HepG2 (cell line): ENCODE measurements around the gene OTOP1. TPM values are rescaled to one million over a fixed set of nuclear protein-coding genes. Genes with fewer than 3 reads are reported as not detected.
A peak's percentile ranks its signal among the peaks of the same experiment; 100 is the strongest.

Experiments
- CREB1 ChIP-seq, 2 experiments: fragments of 450-650 bp in 1 of 2; IDR thresholded peaks; 2 replicates each; pipeline ENCODE4 v1.6.1; 2016 to 2017; ENCODE audit warnings: control low read depth in 1 of 2, mild to moderate bottlenecking in 1 of 2, missing compliant biosample characterization in 1 of 2, missing genetic modification characterization in 1 of 2
- GFI1 ChIP-seq: sonication (generic); formaldehyde crosslinking; IDR thresholded peaks from 2 replicates; pipeline ENCODE4 v1.5.0; 2020; ENCODE audit warnings: missing genetic modification reagents, mild to moderate bottlenecking, borderline replicate concordance
- HNF4G ChIP-seq, 2 experiments: sonication (generic) in 1 of 2; formaldehyde crosslinking in 1 of 2; IDR thresholded peaks; 2 replicates each; pipeline versions ENCODE4 v1.4.0 to v1.6.1; 2011 to 2020; ENCODE audit warnings: borderline replicate concordance in 2 of 2, low read depth in 2 of 2, mild to moderate bottlenecking in 2 of 2, low read length in 1 of 2, missing genetic modification reagents in 1 of 2, moderate library complexity in 1 of 2
- NFYC ChIP-seq: IDR thresholded peaks from 2 replicates; pipeline ENCODE4 v1.6.1; 2016; ENCODE audit warnings: missing genetic modification reagents, missing compliant biosample characterization
- NR2F1 ChIP-seq, 2 experiments: fragments of 450-650 bp in 1 of 2; formaldehyde crosslinking in 1 of 2; IDR thresholded peaks; 2 replicates each; pipeline versions ENCODE4 v1.5.0 to v1.6.1; 2016 to 2020; ENCODE audit warnings: mild to moderate bottlenecking in 1 of 2, missing compliant biosample characterization in 1 of 2, missing genetic modification reagents in 1 of 2, moderate library complexity in 1 of 2
- PBX3 ChIP-seq: sonication (generic); formaldehyde crosslinking; IDR thresholded peaks from 2 replicates; pipeline ENCODE4 v1.8.1; 2023; ENCODE audit warnings: missing genetic modification reagents, inconsistent platforms, borderline replicate concordance
- SRY ChIP-seq: sonication (generic); formaldehyde crosslinking; IDR thresholded peaks from 2 replicates; pipeline ENCODE4 v1.8.0; 2022; ENCODE audit warnings: mild to moderate bottlenecking, missing genetic modification reagents
- U2AF2 ChIP-seq: fragments of 200-400 bp; formaldehyde crosslinking; IDR thresholded peaks from 2 replicates; pipeline ENCODE4 v1.6.1; 2017; ENCODE audit warnings: low read depth, mild to moderate bottlenecking, low read length
- ZBTB39 ChIP-seq: sonication (generic); formaldehyde crosslinking; IDR thresholded peaks from 2 replicates; pipeline ENCODE4 v1.5.0; 2020; ENCODE audit warnings: missing genetic modification reagents
- ZBTB49 ChIP-seq: sonication (generic); formaldehyde crosslinking; IDR thresholded peaks from 2 replicates; pipeline ENCODE4 v1.4.0; 2020; ENCODE audit warnings: missing genetic modification reagents, borderline replicate concordance
- ZFP82 ChIP-seq: sonication (generic); formaldehyde crosslinking; IDR thresholded peaks from 2 replicates; pipeline ENCODE4 v1.5.1; 2020; ENCODE audit warnings: mild to moderate bottlenecking, missing genetic modification reagents, borderline replicate concordance
- ZKSCAN1 ChIP-seq: fragments of 150-350 bp; IDR thresholded peaks from 2 replicates; pipeline ENCODE4 v1.6.1; 2014; ENCODE audit warnings: low read length
- ZMYM3 ChIP-seq: sonication (generic); formaldehyde crosslinking; IDR thresholded peaks from 2 replicates; pipeline ENCODE4 v1.5.1; 2020; ENCODE audit warnings: mild to moderate bottlenecking, missing genetic modification reagents
- ZNF414 ChIP-seq: sonication (generic); formaldehyde crosslinking; IDR thresholded peaks from 2 replicates; pipeline ENCODE4 v1.5.0; 2020; ENCODE audit warnings: missing genetic modification reagents
- ZNF512B ChIP-seq: sonication (generic); formaldehyde crosslinking; IDR thresholded peaks from 2 replicates; pipeline ENCODE4 v1.5.1; 2020; ENCODE audit warnings: missing genetic modification reagents, mild to moderate bottlenecking, borderline replicate concordance
- polyA plus RNA-seq, 8 experiments: library from polyadenylated mRNA; depleted of rRNA in 3 of 8; stranded (reverse) in 7 of 8; unstranded in 1 of 8; fragments of >200 nt; fragmentation: Illumina TruSeq in 4 of 8; extraction: Trizol in 4 of 8; gene quantifications; 2 replicates each; pipeline versions ENCODE4 v1.2.1 to v1.2.3, GENCODE V29; 2011 to 2016; ENCODE audit warnings: low read depth in 4 of 8, missing spikeins in 1 of 8, mixed read lengths in 1 of 8; ENCODE audit not compliant: insufficient read depth in 1 of 8
- total RNA-seq, 5 experiments: library from RNA; depleted of rRNA; stranded (reverse); fragments of >200 nt; fragmentation: Illumina TruSeq; extraction: Trizol; gene quantifications; 2 replicates each; pipeline ENCODE4 v1.2.3, GENCODE V29; 2016; ENCODE audit warnings: low read depth in 1 of 5

Gene OTOP1
- total and polyA plus RNA-seq, 2 of the 13 experiments (the other 11 are each of a cell fraction or from before 2014, with no cell fraction given), result not detected

- TF ChIP-seq ZMYM3 (CRISPR knock-in tag) (no peak), SRY (CRISPR knock-in tag) (peak; percentile 65; the same call in 1 of the 2 replicates), HNF4G (IDR thresholded peaks at IDR 0.05; ENCODE audit: borderline replicate concordance, low read depth, low read length) (no peak), HNF4G (CRISPR knock-in tag; IDR thresholded peaks at IDR 0.05; ENCODE audit: borderline replicate concordance, low read depth) (no peak), ZKSCAN1 (no peak), ZBTB49 (no peak), ZNF512B (CRISPR knock-in tag) (no peak), ZNF414 (CRISPR knock-in tag) (0 out of 2 replicates have a peak, but pooled peaks have one; percentile 71), ZBTB39 (CRISPR knock-in tag) (0 out of 2 replicates have a peak, but pooled peaks have one; percentile 23), CREB1 (IDR thresholded peaks at IDR 0.05) (peak; percentile 99), CREB1 (CRISPR knock-in tag; IDR thresholded peaks at IDR 0.05) (peak; percentile 97), ZFP82 (no peak), U2AF2 (no peak), PBX3 (CRISPR knock-in tag) (0 out of 2 replicates have a peak, but pooled peaks have one; percentile 10), NFYC (CRISPR knock-in tag) (peak; percentile 64), GFI1 (CRISPR knock-in tag) (0 out of 2 replicates have a peak, but pooled peaks have one; percentile 23), NR2F1 (CRISPR knock-in tag; IDR thresholded peaks at IDR 0.05) (no peak)
Observed at GRCh38 chr4:4248029-4248884, 21.5 kb upstream of the OTOP1 start, which contains the start of gene TMEM128 (continued).
